Hematopoietic multipotent progenitor cell treated with erythropoietin and hydrocortisone succinate and interleukin-3 and kit ligand, for 15 days (in vitro differentiated cells): ENCODE measurements around the gene PDZD11.
"Not testable (repeated sequence)": the region's sequence is repeated elsewhere in the genome, so short reads cannot be mapped to it uniquely, and the experiment has no call there.

Experiments used
- DNase-seq: peaks from one replicate; pipeline ENCODE4 v3.0.0-alpha.2; 2015; ENCODE audit warnings: low spot score

PDZD11 gene

GRCh38 chrX:70289793-70290770 lies at the start of gene PDZD11, which contains the start of gene KIF4A:
TSS of gene PDZD11 (minus strand) at chrX:70289927. CDS start at chrX:70289341, 586 bp downstream.
TSS of gene KIF4A (plus strand) at chrX:70290104. CDS start at chrX:70290459, 355 bp downstream.
- DNase-seq, result peak; percentile 78

DNA sequence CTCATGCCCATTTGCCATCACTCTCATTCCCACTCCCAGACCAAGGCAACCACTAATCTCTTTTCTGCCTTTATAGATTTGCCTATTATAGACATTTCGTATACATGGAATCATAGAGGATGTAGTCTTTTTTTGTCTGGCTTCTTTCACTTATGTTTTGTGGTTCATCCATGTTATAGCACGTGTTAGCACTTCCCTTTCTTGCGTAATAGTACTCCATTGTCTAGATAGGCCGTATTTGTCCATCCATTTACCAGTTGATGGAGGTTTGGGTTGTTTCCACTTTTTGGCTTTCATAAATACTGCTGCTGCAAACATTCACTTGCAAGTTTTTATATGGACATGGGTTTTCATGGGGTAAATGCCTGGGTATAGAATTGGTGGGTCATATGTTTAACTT lies 48.6 kb upstream of the PDZD11 start:
- no peak for DNase-seq

GRCh38 chrX:70336767-70337166 lies 47.0 kb upstream of the PDZD11 start:
- DNase-seq, result no peak

GRCh38 chrX:70332600-70332999 lies 42.9 kb upstream of the PDZD11 start:
- no peak for DNase-seq

DNA sequence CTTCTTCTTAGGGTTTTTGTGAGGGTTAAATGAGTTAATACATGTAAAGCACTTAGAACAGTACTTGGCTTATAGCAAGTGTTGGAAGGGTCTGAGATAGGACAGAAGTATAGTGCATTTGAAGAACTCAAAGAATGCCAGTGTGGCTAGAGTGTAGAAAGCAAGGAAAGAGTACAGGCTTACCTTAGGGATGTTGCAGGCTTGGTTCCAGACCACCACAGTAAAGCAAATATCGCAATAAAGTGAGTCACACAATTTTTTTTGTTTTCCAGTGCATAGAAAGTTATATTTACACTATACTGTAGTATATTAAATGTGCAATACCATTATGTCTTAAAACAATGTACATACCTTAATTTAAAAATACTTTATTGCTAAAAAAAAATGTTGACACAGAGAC lies 41.4 kb upstream of the PDZD11 start:
- DNase-seq, result no peak

GRCh38 chrX:70324326-70324725 lies 34.6 kb upstream of the PDZD11 start:
- no peak for DNase-seq

DNA sequence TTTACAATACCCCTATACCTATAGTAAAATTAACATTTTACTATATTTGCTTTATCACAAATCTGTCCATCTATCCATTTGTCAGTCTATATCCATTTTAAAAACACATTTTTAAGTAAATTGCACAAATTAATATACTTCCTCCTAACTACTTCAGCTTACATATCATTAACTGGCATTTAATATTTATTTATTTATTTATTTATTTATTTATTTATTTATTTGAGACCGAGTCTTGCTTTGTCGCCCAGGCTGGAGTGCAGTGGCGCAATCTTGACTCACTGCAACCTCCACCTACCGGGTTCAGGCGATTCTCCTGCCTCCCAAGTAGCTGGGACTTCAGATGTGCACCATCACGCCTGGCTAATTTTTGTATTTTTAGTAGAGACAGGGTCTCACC lies 33.9 kb upstream of the PDZD11 start:
- not testable (repeated sequence) for DNase-seq

- DNase-seq, result no peak
Observed at GRCh38 chrX:70322784-70323183, 33.1 kb upstream of the PDZD11 start.

DNA sequence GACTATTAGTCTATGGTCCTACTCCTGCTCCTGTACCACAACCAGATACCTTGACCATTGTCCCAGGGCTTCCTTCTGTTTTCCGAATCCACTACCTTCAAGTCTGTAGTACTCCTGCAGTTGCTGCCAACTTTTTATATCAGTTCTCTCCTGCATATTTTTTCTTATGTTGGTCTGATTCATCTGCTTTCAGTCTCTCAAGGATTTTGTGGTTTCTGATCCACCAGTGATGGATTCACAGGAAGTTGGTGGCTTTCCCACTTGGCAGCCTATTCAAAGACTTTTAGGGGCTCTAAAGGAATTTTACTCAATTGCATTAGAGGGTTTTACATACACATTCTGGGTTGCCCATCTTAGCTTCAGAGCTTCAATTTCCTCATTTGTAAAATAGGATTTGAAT lies 23.8 kb upstream of the PDZD11 start:
- DNase-seq, result no peak

GRCh38 chrX:70301716-70302115 lies 12.0 kb upstream of the PDZD11 start:
- no peak for DNase-seq

DNA sequence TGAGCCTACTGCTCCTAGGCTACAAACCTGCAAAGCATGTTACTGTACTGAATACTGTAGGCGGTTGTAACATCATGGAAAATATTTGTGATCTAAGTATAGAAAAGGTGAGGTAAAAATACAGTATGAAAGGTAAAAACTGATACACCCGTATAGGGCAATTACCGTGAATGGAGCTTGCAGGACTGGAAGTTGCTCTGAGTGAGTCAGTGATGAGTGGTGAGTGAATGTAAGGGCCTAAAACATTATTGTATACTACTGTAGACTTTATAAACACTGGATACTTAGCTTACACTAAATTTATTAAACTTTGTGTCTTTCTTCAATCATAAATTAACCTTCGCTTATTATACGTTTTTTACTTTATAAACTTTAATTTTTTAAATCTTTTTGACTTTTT lies 3.9 kb upstream of the PDZD11 start:
- DNase-seq, result no peak

GRCh38 chrX:70292788-70293187 lies 3.1 kb upstream of the PDZD11 start:
- DNase-seq, result no peak

GRCh38 chrX:70289168-70289792 lies 447 bp downstream of the PDZD11 start:
- no peak for DNase-seq

DNA sequence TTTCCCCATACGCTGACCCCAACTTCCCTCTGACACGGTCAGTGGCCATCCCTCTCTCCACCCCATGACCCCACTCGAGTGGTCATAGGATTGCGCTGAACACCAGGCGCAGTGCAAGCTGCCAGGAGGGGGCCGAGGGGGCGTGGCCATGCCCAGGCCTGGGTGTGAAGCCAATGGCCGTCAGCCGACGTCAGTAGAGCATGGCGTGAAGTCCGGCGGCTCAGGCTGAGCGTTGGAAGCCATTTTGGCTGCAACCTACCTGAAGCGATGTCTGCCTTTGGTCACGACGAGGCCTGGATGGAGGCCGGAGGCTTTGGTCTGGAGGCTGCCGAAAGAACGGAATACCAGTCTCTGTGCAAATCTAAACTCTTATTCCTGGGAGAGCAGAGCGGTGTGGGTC lies 7.8 kb downstream of the PDZD11 start, which contains the start of gene RAB41:
TSS of gene RAB41 (plus strand) at position 222 of the 400 bp plus-strand sequence. CDS start at position 268, 46 bp downstream.
- no peak for DNase-seq

GRCh38 chrX:70280573-70280972 lies 9.2 kb downstream of the PDZD11 start:
- DNase-seq, result no peak

DNA sequence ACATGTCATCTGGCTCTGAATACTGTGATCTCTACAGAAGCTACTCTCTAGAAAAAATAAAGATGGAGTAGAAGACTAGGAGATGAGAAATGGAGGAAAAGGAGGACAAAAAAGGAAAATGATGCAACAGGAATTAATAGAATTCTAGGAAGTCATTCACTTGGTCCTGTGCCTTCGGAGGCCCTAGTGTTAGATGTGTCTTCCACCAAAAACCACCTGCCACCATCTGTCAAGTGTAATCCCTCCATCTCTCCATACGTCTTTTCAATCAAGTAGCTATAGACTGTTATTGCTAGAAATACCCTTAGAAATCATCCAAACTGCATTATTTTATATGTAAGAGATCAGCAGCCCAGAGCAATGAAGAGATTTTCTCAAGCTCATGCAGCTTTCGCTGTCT lies 10.6 kb downstream of the PDZD11 start:
- DNase-seq, result no peak

- not testable (repeated sequence) for DNase-seq
Observed at GRCh38 chrX:70274029-70274428, 15.7 kb downstream of the PDZD11 start.

- DNase-seq, result no peak
Observed at GRCh38 chrX:70268034-70268433, 21.7 kb downstream of the PDZD11 start, which contains the start of gene ARR3. TSS of gene ARR3 (plus strand) at chrX:70268334. CDS start at chrX:70269386, 1,052 bp downstream.

- DNase-seq, result no peak
Observed at GRCh38 chrX:70264784-70265183, 24.9 kb downstream of the PDZD11 start.

DNA sequence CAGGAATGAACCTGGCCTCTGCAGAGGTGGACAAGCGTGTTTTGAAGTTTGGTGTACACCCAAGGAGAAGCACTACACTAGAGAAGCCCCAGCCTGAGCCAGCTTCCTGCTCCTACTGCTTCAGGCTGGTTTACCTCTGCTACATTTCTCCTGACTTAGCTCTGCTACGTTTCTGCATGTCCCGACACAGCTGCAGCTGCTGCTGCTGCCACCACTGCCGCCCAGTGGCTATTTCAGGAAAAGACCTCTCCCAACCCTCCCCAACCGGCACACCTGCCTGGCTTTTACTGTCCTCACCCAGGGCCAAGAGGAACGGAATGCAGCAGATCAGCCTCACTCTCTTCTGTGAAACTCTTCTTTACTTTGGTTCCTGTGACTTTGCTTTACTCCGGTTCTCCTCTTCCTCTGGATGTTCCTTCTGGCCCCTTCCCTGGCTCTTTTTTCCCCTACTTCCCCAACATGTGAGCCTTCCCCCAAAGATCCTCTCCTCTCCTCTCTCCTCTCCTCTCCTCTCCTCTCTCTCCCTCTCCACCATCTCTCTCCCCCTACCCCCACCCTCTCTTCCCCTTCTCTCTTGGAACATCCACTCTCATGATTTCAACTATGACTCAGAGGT lies 26.7 kb downstream of the PDZD11 start:
- DNase-seq, result peak; percentile 12

GRCh38 chrX:70260104-70260503 lies 29.6 kb downstream of the PDZD11 start, which contains the start of gene P2RY4:
TSS of gene P2RY4 (minus strand) at chrX:70260204. CDS start at chrX:70259624, 580 bp downstream.
- no peak for DNase-seq
